Small intestine (tissue), 7 donors: ENCODE data around the gene CTNND2. TPM values are rescaled to one million over a fixed set of nuclear protein-coding genes. Genes with fewer than 3 reads are reported as not detected.

Source experiments
- DNase-seq, 2 donors: peaks; one replicate each; pipeline versions ENCODE4 v3.0.0 to v3.0.0-alpha.2; 2013
- FAIRE-seq: peaks from 2 replicates; lab custom pipeline; 2012; peaks lifted over from hg19 to GRCh38; lab: Jason Lieb, UNC
- H3K27ac ChIP-seq, 3 donors: one replicate each; pipeline ENCODE4 v1.5.1; 2013; ENCODE audit warnings: low read length in 2 of 3, mild to moderate bottlenecking in 2 of 3, control low read depth in 1 of 3, inconsistent platforms in 1 of 3, low read depth in 1 of 3, moderate library complexity in 1 of 3
- H3K27me3 ChIP-seq, 3 donors: one replicate each; pipeline ENCODE4 v1.6.1; 2013; ENCODE audit warnings: low read length in 3 of 3, inconsistent platforms in 1 of 3; ENCODE audit not compliant: control insufficient read depth in 3 of 3, insufficient read depth in 3 of 3
- H3K36me3 ChIP-seq, 3 donors: one replicate each; pipeline ENCODE4 v1.6.1; 2013; ENCODE audit warnings: low read length in 3 of 3, inconsistent platforms in 1 of 3, low read depth in 1 of 3, mild to moderate bottlenecking in 1 of 3, moderate library complexity in 1 of 3; ENCODE audit not compliant: control insufficient read depth in 3 of 3, insufficient read depth in 2 of 3
- H3K4me1 ChIP-seq, 3 donors: one replicate each; pipeline ENCODE4 v1.6.1; 2013; ENCODE audit warnings: low read length in 2 of 3, inconsistent platforms in 1 of 3, low read depth in 1 of 3, mild to moderate bottlenecking in 1 of 3, moderate library complexity in 1 of 3; ENCODE audit not compliant: control insufficient read depth in 3 of 3, insufficient read depth in 2 of 3
- H3K4me3 ChIP-seq, 3 donors: one replicate each; pipeline ENCODE4 v1.5.1; 2013; ENCODE audit warnings: low read length in 3 of 3, control low read depth in 1 of 3, inconsistent platforms in 1 of 3, low read depth in 1 of 3, mild to moderate bottlenecking in 1 of 3, moderate library complexity in 1 of 3
- H3K9me3 ChIP-seq, 2 donors: one replicate each; pipeline ENCODE4 v1.6.1; 2013; ENCODE audit warnings: low read depth in 1 of 2, low read length in 1 of 2; ENCODE audit not compliant: control insufficient read depth in 2 of 2, insufficient read depth in 1 of 2
- WGBS, 3 donors: extraction: QIAGEN DNeasy Blood & Tissue Kit; methylation state at CpG; one replicate each; pipeline ENCODE4 v1.1.7; 2013; 5-methylcytosine and 5-hydroxymethylcytosine counted together
- polyA plus RNA-seq, 4 donors: library from polyadenylated mRNA; stranded (reverse) in 3 of 4; unstranded in 1 of 4; fragments of 200-250 nt in 3 of 4; fragments of 120-200 nt in 1 of 4; gene quantifications; one replicate each; pipeline versions ENCODE4 v1.2.1 to v1.2.3, GENCODE V29; 2013
- donor health status: healthy with polysubstance abuse.
- donor health status: control.
- donor health status: control.
- donor health status: Bipolar disorder and iron deficiency.
- donor health status: healthy.

CTNND2 gene
- polyA plus RNA-seq, 4 donors, result 1.1 to 3.0 TPM; not detected in 2

DNA sequence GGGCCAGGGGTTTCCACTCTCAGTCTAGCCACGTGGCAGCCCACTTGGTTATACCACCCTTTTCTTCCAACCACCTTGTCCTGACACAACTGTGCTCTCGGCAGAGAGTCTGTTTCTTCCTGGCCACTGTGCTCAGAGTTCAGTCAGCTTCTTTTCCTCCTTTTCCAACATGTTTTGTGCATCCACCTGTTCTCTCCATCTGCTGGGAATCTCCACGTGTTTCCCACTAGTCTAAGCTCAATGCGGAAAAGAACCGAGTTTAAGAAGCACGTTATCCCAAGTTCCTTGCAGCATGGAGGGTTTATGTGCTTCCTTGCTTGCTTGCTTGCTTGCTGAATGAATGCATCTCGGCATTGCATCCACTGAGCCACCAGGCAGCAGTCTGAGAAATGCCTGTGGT lies 599.6 kb downstream of the CTNND2 start:
- DNase-seq (no peak), FAIRE-seq (no peak)
- H3K4me3 ChIP-seq, result no peak overlapping the region
- no peaks in the 10 kb centered on the region for H3K4me1 ChIP-seq
- H3K27me3 ChIP-seq, result no peaks in the 10 kb centered on the region
- 81 to 91% (median 86%) methylated on average over 7 of the region's 7 CpGs for WGBS, 3 donors
- no peak overlapping the region for H3K27ac ChIP-seq
- no peaks in the 10 kb centered on the region for H3K9me3 ChIP-seq
- H3K36me3 ChIP-seq, result no peaks in the 10 kb centered on the region

DNA sequence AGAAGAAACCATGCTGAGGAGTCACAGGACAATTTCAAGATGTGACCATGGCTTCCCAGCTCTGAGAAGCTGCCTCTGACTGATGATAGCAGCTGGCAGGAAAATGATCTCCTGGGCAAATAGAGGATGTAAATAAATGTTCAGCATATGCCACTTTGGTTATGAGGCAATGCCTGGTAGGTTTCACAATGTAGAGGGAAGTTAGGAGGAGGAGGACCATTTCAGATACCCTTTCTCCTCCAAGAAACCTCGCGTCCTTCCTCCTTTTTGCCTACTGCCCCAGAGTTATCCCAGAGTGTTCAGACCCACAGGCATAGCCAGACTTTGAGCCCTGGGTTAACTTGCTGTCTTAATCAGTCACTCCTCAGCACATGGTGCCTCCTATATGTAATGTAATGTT lies 601.6 kb downstream of the CTNND2 start:
- 79 to 100% (median 89%) methylated on average over 2 of the region's 2 CpGs for WGBS, 3 donors
- FAIRE-seq (no peak), DNase-seq (peak in 1 of 2 donors; percentile 25)
- H3K27ac ChIP-seq, result no peak overlapping the region
- no peaks in the 10 kb centered on the region for H3K4me1 ChIP-seq
- H3K4me3 ChIP-seq, result no peak overlapping the region
- H3K9me3 ChIP-seq, result no peaks in the 10 kb centered on the region
- H3K36me3 ChIP-seq, result no peaks in the 10 kb centered on the region
- no peaks in the 10 kb centered on the region for H3K27me3 ChIP-seq

DNA sequence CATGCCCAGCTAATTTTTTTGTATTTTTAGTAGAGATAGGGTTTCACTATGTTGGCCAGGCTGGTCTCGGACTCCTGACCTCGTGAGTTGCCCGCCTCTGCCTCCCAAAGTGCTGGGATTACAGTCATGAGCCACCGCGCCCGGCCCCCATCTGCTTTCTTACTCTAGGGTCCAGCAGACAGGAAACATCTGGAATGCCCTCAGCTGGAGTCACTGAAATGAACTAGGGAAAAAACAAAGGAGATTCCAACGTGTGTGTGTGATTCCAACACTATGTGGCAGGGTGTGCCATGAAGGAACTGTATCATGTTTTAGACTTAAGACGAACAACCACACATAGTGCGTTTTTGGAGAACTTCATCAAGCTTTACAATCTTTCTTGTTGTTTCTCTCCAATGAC lies 603.1 kb downstream of the CTNND2 start:
- H3K36me3 ChIP-seq, result no peaks in the 10 kb centered on the region
- H3K27ac ChIP-seq, result no peak overlapping the region
- WGBS, 3 donors, result 75 to 83% (median 79%) methylated on average over 9 of the region's 9 CpGs
- no peaks in the 10 kb centered on the region for H3K27me3 ChIP-seq
- H3K4me3 ChIP-seq, result no peak overlapping the region
- no peak for FAIRE-seq
- no peaks in the 10 kb centered on the region for H3K9me3 ChIP-seq
- DNase-seq, result no peak
- H3K4me1 ChIP-seq, result no peaks in the 10 kb centered on the region

DNA sequence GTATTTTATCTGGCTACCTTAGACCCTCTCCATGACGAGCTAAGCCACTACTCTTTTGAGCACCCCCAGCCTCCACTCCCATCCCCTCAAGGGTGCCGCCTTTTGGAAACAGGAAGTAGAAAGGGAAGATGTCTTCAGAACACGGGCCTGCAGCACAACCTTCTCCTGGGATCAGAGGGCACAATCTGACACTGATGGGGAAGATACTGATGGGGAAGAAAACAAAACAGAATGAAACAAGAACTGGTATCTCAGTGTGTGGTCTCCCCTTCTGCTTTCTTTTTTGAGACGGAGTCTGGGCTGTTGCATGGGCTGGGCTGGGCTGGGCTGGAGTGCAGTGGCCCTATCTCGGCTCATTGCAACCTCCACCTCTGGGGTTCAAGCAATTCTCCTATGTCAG lies 603.5 kb downstream of the CTNND2 start:
- Histone ChIP-seq H3K9me3 (no peaks in the 10 kb centered on the region), H3K36me3 (no peaks in the 10 kb centered on the region), H3K4me3 (no peak overlapping the region), H3K4me1 (no peaks in the 10 kb centered on the region), H3K27me3 (no peaks in the 10 kb centered on the region), H3K27ac (no peak overlapping the region)
- WGBS, 3 donors, result 76 to 78% (median 77%) methylated on average over 5 of the region's 5 CpGs
- no peak for DNase-seq
- FAIRE-seq, result no peak

DNA sequence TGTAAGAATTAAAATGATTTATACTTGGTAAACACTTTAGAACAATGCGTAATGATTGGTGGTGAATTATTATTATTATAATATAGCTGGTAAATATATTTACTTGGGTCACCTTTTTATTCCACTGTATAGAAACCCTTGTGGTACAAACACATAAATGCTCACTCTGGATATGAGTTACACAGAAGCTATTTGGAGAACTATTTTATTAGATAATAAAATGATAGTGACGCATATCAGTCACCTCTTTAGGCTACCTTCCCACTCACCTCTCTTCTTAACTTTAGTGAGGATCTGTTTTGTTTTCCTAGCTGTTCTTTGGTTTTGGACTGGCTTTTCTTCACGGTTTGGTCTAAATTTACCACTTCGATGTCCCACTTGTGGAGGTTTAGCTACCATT lies 605.4 kb downstream of the CTNND2 start:
- Histone ChIP-seq H3K4me1 (no peaks in the 10 kb centered on the region), H3K27me3 (no peaks in the 10 kb centered on the region), H3K4me3 (no peak overlapping the region), H3K9me3 (no peaks in the 10 kb centered on the region), H3K27ac (no peak overlapping the region), H3K36me3 (no peaks in the 10 kb centered on the region)
- DNase-seq, result no peak
- 86 to 93% (median 92%) methylated on average over 4 of the region's 4 CpGs for WGBS, 3 donors
- no peak for FAIRE-seq

DNA sequence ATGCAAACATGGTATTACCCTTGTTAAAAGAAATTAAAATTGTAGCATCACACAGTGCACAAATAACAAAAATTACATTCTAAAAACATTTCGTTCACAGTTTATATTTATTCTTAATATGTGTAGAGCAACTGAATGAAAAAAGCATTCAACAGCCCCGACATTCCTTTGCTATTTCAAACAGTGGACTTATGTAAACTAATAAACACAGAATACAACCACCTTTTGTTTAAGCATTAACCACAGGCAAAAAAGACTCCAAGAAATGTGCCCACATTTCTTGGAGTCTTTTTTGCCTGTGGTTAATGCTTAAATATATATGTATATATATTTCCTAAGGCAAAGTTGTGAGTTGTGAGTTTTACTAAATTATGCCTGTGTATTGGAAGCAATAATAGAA lies 610.7 kb downstream of the CTNND2 start:
- H3K27ac ChIP-seq, result no peak overlapping the region
- DNase-seq (no peak), FAIRE-seq (no peak)
- no peak overlapping the region for H3K4me3 ChIP-seq
- no peaks in the 10 kb centered on the region for H3K36me3 ChIP-seq
- H3K27me3 ChIP-seq, result no peaks in the 10 kb centered on the region
- H3K4me1 ChIP-seq, result peaks cover 0 to 4% (median 0%) of the 10 kb centered on the region in 3 donors
- no peaks in the 10 kb centered on the region for H3K9me3 ChIP-seq
- 9 to 37% (median 18%) methylated on average over 2 of the region's 2 CpGs for WGBS, 3 donors

DNA sequence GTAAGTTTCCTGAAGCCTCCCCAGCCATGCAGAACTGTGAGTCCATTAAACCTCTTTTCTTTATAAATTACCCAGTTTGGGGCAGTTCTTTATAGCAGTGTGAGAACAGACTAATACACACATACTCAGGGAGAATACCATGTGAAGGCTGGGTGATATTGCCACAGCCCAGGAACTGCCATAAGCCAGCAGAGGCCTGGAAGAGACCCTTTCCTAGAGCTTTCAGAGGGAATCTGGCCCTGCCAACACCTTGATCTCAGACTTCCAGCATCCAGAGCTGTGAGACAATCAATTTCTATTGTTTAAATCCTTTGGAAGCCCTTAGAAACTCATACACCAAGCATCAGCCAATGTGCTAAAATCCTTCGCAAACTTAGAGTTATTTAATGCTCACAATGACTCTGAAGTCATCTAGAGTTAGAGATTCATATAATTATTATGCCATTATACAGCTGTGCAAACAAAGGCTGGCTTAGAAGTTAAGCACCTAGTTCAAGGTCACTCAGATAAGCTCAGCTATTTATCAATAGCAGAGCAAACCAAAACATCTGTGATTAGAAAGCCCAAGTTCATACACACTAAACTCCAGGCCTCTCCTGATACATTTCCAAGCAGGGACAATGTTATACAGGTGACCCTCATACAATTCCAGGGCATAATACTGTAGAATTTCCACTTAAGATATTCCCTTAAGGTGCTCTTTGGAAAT lies 611.4 kb downstream of the CTNND2 start:
- Histone ChIP-seq H3K27ac (no peak overlapping the region), H3K36me3 (no peaks in the 10 kb centered on the region), H3K4me3 (no peak overlapping the region), H3K9me3 (no peaks in the 10 kb centered on the region), H3K4me1 (peaks cover 0 to 4% (median 0%) of the 10 kb centered on the region in 3 donors), H3K27me3 (no peaks in the 10 kb centered on the region)
- 20 to 67% (median 40%) methylated on average over 1 of the region's 1 CpG for WGBS, 3 donors
- no peak for FAIRE-seq
- no peak for DNase-seq

DNA sequence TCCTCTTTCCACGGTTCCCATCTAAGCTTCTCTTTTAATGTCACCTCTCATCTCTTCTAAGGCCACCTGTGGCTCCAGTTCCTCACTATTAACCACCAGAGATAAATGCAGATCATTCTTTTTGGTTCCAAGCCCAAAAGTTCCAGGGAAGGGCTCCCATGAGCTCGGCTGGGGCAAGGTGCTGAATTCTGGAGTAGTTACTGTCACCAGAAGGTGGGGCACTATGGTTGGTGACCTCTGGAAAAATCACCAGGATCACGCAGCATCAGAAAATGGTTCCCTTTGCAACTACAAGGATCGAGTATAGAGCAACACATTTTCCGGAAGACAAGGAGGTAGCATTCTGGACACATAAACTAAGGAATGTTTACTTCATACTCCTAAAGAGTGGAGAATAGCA lies 614.5 kb downstream of the CTNND2 start:
- FAIRE-seq (no peak), DNase-seq (no peak)
- no peaks in the 10 kb centered on the region for H3K27me3 ChIP-seq
- no peak overlapping the region for H3K27ac ChIP-seq
- WGBS, 3 donors, result 76 to 82% (median 81%) methylated on average over 5 of the region's 5 CpGs
- no peaks in the 10 kb centered on the region for H3K9me3 ChIP-seq
- no peak overlapping the region for H3K4me3 ChIP-seq
- peaks cover 0 to 4% (median 0%) of the 10 kb centered on the region in 3 donors for H3K4me1 ChIP-seq
- H3K36me3 ChIP-seq, result no peaks in the 10 kb centered on the region

DNA sequence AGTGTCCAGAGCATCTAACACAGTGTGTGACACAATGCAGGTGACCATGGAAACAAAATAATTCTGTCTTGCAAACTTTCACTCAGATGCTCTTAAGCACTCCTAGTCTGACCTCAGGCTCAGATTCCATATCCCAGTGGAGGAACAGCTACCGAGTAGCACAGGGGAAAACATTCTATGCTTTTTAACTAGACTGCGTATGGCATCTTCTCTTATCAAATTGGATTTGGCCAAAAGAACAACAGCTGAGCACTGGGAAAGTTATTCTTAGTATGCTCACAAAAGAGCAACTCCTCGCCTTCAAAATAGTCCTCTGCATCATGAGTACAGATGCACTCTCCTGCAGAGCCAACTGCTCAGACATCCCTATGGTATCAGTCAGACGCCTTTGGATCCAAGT lies 615.0 kb downstream of the CTNND2 start:
- 81 to 89% (median 84%) methylated on average over 4 of the region's 4 CpGs for WGBS, 3 donors
- FAIRE-seq, result no peak

More for the DNA sequence above, 615.0 kb downstream of the CTNND2 start:
- H3K36me3 ChIP-seq, result no peaks in the 10 kb centered on the region
- no peak overlapping the region for H3K4me3 ChIP-seq
- no peaks in the 10 kb centered on the region for H3K9me3 ChIP-seq
- no peak overlapping the region for H3K27ac ChIP-seq
- no peak for DNase-seq
- no peaks in the 10 kb centered on the region for H3K27me3 ChIP-seq
- peaks cover 0 to 4% (median 0%) of the 10 kb centered on the region in 3 donors for H3K4me1 ChIP-seq
